ENCODE measurements around the gene SLC16A4.
A peak's percentile ranks its signal among the peaks of the same experiment; 100 is the strongest.

Gene SLC16A4

DNA sequence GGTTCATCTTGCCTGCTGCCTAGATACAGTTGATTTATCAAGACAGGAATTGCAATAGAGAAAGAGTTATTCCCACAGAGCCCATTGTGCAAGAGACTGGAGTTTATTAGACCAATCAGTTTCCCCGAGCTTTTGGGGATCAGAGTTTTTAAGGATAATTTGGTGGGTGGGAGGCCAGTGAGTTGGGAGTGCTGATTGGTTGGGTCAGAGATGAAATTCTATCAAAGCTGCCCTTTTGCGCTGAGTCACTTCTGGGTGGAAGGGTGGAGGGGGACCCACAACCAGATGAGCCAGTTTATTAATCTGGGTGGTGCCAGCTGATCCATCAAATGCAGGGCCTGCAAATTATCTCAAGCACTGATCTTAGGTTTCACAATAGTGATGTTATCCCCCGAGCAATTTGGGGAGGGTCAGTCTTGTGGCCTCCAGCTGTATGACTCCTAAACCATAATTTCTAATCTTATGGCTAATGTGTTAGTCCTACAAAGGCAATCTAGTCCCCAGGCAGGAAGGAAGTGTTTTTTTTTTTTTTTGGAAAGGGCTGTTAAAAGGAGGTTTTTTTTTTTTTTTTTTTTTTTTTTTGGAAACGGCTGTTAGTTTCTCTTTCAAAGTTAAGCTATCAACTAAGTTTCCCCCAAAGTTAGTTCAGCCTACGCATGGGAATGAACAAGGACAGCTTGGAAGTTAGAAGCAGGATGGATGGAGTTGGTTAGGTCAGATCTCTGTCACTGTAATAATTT, 7.4 kb downstream of the SLC16A4 start:
- DNase-seq (ENCODE audit: low read depth): peak; percentile 37
- no peak overlapping the region for H3K4me3 ChIP-seq (ENCODE audit: low read length)
- TF ChIP-seq, protein P1, sequence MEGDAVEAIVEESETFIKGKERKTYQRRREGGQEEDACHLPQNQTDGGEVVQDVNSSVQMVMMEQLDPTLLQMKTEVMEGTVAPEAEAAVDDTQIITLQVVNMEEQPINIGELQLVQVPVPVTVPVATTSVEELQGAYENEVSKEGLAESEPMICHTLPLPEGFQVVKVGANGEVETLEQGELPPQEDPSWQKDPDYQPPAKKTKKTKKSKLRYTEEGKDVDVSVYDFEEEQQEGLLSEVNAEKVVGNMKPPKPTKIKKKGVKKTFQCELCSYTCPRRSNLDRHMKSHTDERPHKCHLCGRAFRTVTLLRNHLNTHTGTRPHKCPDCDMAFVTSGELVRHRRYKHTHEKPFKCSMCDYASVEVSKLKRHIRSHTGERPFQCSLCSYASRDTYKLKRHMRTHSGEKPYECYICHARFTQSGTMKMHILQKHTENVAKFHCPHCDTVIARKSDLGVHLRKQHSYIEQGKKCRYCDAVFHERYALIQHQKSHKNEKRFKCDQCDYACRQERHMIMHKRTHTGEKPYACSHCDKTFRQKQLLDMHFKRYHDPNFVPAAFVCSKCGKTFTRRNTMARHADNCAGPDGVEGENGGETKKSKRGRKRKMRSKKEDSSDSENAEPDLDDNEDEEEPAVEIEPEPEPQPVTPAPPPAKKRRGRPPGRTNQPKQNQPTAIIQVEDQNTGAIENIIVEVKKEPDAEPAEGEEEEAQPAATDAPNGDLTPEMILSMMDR (conservative IDR thresholded peaks at IDR 0.05; ENCODE audit: low read length): no peak

DNA sequence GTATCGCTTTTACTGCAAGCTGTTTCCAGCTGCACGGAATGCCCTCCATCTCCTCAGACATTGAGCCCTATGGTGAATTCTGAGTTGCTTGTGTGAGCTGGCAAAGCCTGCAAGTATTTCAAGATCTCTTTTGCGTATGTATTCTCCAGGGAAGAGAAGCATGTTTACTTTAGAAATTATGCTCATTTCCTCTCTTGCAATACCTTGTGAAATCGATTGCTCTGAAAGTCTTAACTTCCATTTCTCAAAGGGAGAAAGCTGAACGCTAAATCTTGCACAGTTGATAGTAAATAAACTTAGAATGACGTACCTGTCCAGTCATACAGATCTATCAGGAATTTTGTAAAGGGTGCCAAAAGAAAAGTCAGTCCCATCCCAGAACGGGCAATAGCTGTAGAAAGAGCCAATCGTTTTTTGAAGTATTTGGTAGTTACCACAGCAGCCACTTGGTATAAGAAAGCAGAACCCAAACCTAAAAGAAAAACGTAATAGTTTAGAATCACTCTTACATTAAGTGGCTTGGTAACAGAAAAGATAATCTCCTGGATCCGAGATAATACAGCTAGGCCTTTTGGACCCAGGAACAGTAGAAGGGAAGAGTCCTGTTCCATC, 10.0 kb downstream of the SLC16A4 start:
- H3K4me3 ChIP-seq (ENCODE audit: low read length): no peak overlapping the region
- TF ChIP-seq, protein P1 (conservative IDR thresholded peaks at IDR 0.05; ENCODE audit: low read length): no peak
- DNase-seq (ENCODE audit: low read depth): peak; percentile 39

DNA sequence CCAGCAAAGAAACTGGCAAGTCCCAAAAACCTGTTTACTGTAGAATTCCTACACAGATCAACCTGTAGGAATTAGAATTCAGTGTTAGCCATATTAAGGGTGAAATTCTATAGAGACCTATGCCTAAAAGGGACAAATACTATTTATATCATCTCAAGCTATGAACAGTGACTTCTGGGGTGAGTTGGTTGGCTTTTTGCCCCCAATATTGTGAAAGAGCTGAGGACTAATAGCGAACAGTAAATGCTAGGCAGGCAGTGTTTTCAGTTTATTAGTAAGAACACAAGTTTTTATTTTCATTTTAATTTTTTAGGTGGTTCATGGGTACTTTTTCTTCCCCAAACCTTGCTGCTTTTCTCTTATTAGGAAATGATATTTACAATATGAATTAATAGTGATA, 15.3 kb downstream of the SLC16A4 start:
- TF ChIP-seq, protein P1 (conservative IDR thresholded peaks at IDR 0.05; ENCODE audit: low read length): no peak
- peak; percentile 24 for DNase-seq (ENCODE audit: low read depth)
- H3K4me3 ChIP-seq (ENCODE audit: low read length): no peak overlapping the region

DNA sequence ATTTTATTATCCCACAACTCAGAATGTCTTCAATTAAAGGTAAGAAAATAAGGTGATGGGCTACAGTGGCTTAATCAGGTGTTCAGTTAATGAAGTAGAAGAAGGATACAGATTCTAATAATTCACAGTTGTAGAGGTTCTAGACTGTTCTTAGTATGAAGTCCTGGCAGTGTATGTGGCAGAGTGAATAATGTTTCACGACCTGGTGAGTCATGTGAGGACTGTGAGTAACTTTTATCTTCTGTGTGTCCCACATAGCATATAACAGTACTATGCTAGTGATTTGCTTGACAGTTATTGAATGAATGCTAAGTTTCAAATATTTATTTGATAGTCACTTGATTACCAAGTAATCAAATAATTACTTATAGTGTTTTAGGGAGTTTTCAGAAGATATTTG, 20.0 kb downstream of the SLC16A4 start:
- H3K4me3 ChIP-seq (ENCODE audit: low read length): no peak overlapping the region
- peak; percentile 51 for DNase-seq (ENCODE audit: low read depth)
- TF ChIP-seq, protein P1 (conservative IDR thresholded peaks at IDR 0.05; ENCODE audit: low read length): no peak

DNA sequence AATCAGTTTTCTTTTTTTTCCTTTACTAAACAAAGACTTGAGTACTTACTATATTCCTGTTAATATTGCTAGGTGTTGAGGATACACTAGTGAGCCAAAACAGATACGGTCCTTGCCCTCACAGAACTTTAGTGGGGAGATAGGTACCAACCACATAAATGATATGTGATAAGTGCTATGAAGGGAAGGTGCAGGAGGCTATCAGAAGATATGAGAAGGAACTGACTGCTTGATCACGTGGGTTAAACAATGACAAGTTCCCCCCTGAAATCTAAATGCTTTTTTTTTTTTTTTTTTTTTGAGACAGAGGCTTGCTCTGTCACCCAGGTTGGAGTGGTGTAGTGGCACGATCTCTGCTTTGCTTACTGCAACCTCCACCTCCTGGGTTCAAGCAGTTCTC, 26.6 kb downstream of the SLC16A4 start:
- TF ChIP-seq, protein P1 (conservative IDR thresholded peaks at IDR 0.05; ENCODE audit: low read length): no peak
- DNase-seq (ENCODE audit: low read depth): no peak
- H3K4me3 ChIP-seq (ENCODE audit: low read length): no peak overlapping the region

DNA sequence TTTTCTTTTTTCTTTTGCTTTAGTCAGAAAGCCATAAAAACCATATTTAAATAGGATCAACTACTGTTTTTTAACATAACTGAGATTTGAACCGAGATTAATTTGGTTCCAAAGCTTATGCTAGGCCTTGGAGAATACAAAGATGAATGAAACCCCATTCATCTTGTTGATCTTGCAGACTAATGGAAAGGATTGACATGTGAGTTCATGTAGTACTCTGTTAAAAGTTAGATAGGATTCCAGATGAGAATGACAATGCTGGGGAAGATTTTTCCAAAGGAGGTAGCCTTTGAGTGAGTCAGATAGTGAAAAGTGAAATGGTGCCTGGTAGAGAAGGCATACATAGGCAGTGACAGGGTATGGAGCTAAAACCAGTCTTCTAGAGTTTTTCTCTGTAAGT, 29.0 kb downstream of the SLC16A4 start:
- no peak for DNase-seq (ENCODE audit: low read depth)
- TF ChIP-seq, protein P1 (conservative IDR thresholded peaks at IDR 0.05; ENCODE audit: low read length): no peak
- H3K4me3 ChIP-seq (ENCODE audit: low read length): no peak overlapping the region

DNA sequence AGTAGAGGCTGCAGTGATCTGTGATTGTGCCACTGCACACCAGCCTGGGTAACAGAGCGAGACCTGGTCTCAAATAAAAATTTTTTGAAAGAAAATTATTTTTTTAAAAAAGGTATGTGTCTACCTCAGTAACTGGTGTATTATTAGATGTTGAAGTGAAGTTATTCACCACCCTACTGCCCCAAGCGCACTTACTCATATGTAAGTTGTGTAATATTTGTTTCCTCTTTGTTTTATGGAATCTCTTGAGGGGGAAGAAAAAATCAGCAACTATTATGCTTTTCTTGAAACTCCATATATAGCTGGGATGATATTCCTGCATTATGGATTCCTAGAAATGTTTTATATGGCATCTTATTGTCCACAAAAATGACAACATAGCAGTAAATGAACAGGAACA, 30.4 kb downstream of the SLC16A4 start:
- H3K4me3 ChIP-seq (ENCODE audit: low read length): no peak overlapping the region
- TF ChIP-seq, protein P1 (conservative IDR thresholded peaks at IDR 0.05; ENCODE audit: low read length): no peak
- DNase-seq (ENCODE audit: low read depth): no peak
